HS-5 (cell line): Measurements from ENCODE around the gene LAMC1.
A peak's percentile ranks its signal among the peaks of the same experiment; 100 is the strongest.
"Not testable (repeated sequence)": the region's sequence is repeated elsewhere in the genome, so short reads cannot be mapped to it uniquely, and the experiment has no call there.

Experiments used
- DNase-seq: peaks from one replicate; pipeline ENCODE4 v3.0.0-alpha.2; 2012; ENCODE audit warnings: low read depth

LAMC1 gene

GRCh38 chr1:183150032-183150431 is 126.8 kb downstream of the LAMC1 start:
- DNase-seq = not testable (repeated sequence)

GRCh38 chr1:183150445-183150844 is 127.2 kb downstream of the LAMC1 start:
- no peak for DNase-seq

- no peak for DNase-seq
These were observed 129.0 kb downstream of the LAMC1 start for GRCh38 chr1:183152180-183152579.

GRCh38 chr1:183155939-183156338 is 132.7 kb downstream of the LAMC1 start:
- DNase-seq = no peak

GRCh38 chr1:183159960-183160359 is 136.7 kb downstream of the LAMC1 start:
- DNase-seq = no peak

GRCh38 chr1:183161391-183161790 is 138.2 kb downstream of the LAMC1 start:
- DNase-seq = no peak

GRCh38 chr1:183163316-183163715 is 140.1 kb downstream of the LAMC1 start:
- DNase-seq = peak; percentile 90

- peak; percentile 63 for DNase-seq
These were observed 141.1 kb downstream of the LAMC1 start for GRCh38 chr1:183164340-183164739.

GRCh38 chr1:183164963-183165362 is 141.7 kb downstream of the LAMC1 start:
- DNase-seq = no peak

GRCh38 chr1:183165456-183165855 is 142.2 kb downstream of the LAMC1 start:
- no peak for DNase-seq

GRCh38 chr1:183166454-183166853 is 143.2 kb downstream of the LAMC1 start:
- DNase-seq = no peak

GRCh38 chr1:183167676-183168075 is 144.5 kb downstream of the LAMC1 start:
- no peak for DNase-seq

GRCh38 chr1:183168308-183168707 is 145.1 kb downstream of the LAMC1 start:
- no peak for DNase-seq

- DNase-seq = no peak
These were observed 150.6 kb downstream of the LAMC1 start for GRCh38 chr1:183173828-183174227.

- DNase-seq = no peak
These were observed 152.4 kb downstream of the LAMC1 start for GRCh38 chr1:183175631-183176030.

- no peak for DNase-seq
These were observed 155.3 kb downstream of the LAMC1 start for GRCh38 chr1:183178545-183178944.

GRCh38 chr1:183179033-183179432 is 155.8 kb downstream of the LAMC1 start:
- no peak for DNase-seq

- no peak for DNase-seq
These were observed 157.0 kb downstream of the LAMC1 start for GRCh38 chr1:183180218-183180617.

GRCh38 chr1:183180634-183181056 is 157.4 kb downstream of the LAMC1 start:
- no peak for DNase-seq

GRCh38 chr1:183185941-183186490 is 162.8 kb downstream of the LAMC1 start, which contains the start of gene LAMC2:
Gene LAMC2, plus strand, starts transcription at chr1:183186264. Its CDS starts 89 bp downstream, at chr1:183186353.
- DNase-seq = no peak

- DNase-seq = no peak
These were observed 163.6 kb downstream of the LAMC1 start for GRCh38 chr1:183186841-183187240.

- no peak for DNase-seq
These were observed 165.0 kb downstream of the LAMC1 start for GRCh38 chr1:183188240-183188639.

GRCh38 chr1:183191833-183192232 is 168.6 kb downstream of the LAMC1 start:
- DNase-seq = peak; percentile 82

- DNase-seq = no peak
These were observed 170.8 kb downstream of the LAMC1 start for GRCh38 chr1:183193963-183194525.
